Fibroblast of lung (primary cell): ENCODE measurements around the gene HCAR2. TPM values are rescaled to one million over a fixed set of nuclear protein-coding genes. Genes with fewer than 3 reads are reported as not detected.
"Not testable (repeated sequence)": the region's sequence is repeated elsewhere in the genome, so short reads cannot be mapped to it uniquely, and the experiment has no call there.

Source experiments
- DNase-seq, 2 donors: peaks; one replicate each; pipeline versions ENCODE4 v3.0.0 to v3.0.0-alpha.2; 2010; ENCODE audit warnings: low read depth in 2 of 2
- H2AFZ ChIP-seq: 2 replicates; pipeline ENCODE4 v1.5.1; 2012; ENCODE audit warnings: low read length, control low read depth, inconsistent platforms
- H3K27ac ChIP-seq: 2 replicates; pipeline ENCODE4 v1.5.1; 2011; ENCODE audit warnings: low read length, control low read depth; ENCODE audit not compliant: insufficient read depth
- H3K27me3 ChIP-seq: 2 replicates; pipeline ENCODE4 v1.5.1; 2011; ENCODE audit warnings: mild to moderate bottlenecking, low read length; ENCODE audit not compliant: control insufficient read depth, insufficient read depth
- H3K36me3 ChIP-seq: 2 replicates; pipeline ENCODE4 v1.5.1; 2011; ENCODE audit warnings: low read length; ENCODE audit not compliant: control insufficient read depth, insufficient read depth
- H3K4me1 ChIP-seq: 2 replicates; pipeline ENCODE4 v1.5.1; 2011; ENCODE audit warnings: low read length; ENCODE audit not compliant: control insufficient read depth, insufficient read depth; ENCODE audit errors: extremely low read depth
- H3K4me2 ChIP-seq: 2 replicates; pipeline ENCODE4 v1.5.1; 2011; ENCODE audit warnings: low read length, control low read depth; ENCODE audit not compliant: insufficient read depth; ENCODE audit errors: extremely low read depth
- H3K4me3 ChIP-seq, 4 experiments: fragments of 200-600 bp in 1 of 4; sonication (generic) in 1 of 4; replicated peaks in 1 of 4; 2 replicates each; pipeline ENCODE4 v1.5.1; 2011 to 2016; ENCODE audit warnings: low read length in 4 of 4, low read depth in 3 of 4, mild to moderate bottlenecking in 3 of 4, control low read depth in 2 of 4, inconsistent platforms in 1 of 4, mixed read lengths in 1 of 4; ENCODE audit not compliant: insufficient read depth in 1 of 4; ENCODE audit errors: control extremely low read depth in 1 of 4
- H3K79me2 ChIP-seq: 2 replicates; pipeline ENCODE4 v1.5.1; 2012; ENCODE audit warnings: mild to moderate bottlenecking, low read length, inconsistent platforms; ENCODE audit not compliant: control insufficient read depth, insufficient read depth
- H3K9ac ChIP-seq: 2 replicates; pipeline ENCODE4 v1.5.1; 2011; ENCODE audit warnings: mild to moderate bottlenecking, low read length, control low read depth; ENCODE audit not compliant: insufficient read depth
- H3K9me3 ChIP-seq: 2 replicates; pipeline ENCODE4 v1.5.1; 2012; ENCODE audit warnings: low read depth, low read length; ENCODE audit not compliant: control insufficient read depth, insufficient read depth
- H4K20me1 ChIP-seq: 2 replicates; pipeline ENCODE4 v1.5.1; 2011; ENCODE audit warnings: low read length; ENCODE audit not compliant: control insufficient read depth, insufficient read depth; ENCODE audit errors: extremely low read depth
- EZH2 ChIP-seq: IDR thresholded peaks from 2 replicates; pipeline ENCODE4 v1.5.1; 2012; ENCODE audit warnings: low read length, control low read depth, mild to moderate bottlenecking; ENCODE audit errors: missing control alignments
- polyA plus RNA-seq, 2 donors: library from polyadenylated mRNA; depleted of rRNA in 1 of 2; stranded (reverse) in 1 of 2; unstranded in 1 of 2; fragments of >200 nt; gene quantifications; 2 replicates each; pipeline ENCODE4 v1.2.1, GENCODE V29; 2011 to 2012; ENCODE audit warnings: missing spikeins in 1 of 2
- total RNA-seq: library from RNA; depleted of rRNA; stranded (reverse); fragments of >200 nt; gene quantifications from 2 replicates; pipeline ENCODE4 v1.2.1, GENCODE V29; 2014
- TF ChIP-seq, protein P1 (sequence below), 2 donors: IDR thresholded peaks in 1 of 2; conservative IDR thresholded peaks in 1 of 2; 1 replicate in 1 of 2; 2 replicates in 1 of 2; pipeline ENCODE4 v1.5.1; 2011 to 2012; ENCODE audit warnings: low read length in 2 of 2, control low read depth in 1 of 2, inconsistent platforms in 1 of 2, low read depth in 1 of 2, mild to moderate bottlenecking in 1 of 2

The HCAR2 gene
- total and polyA plus RNA-seq, 2 donors (not counting 1 experiment from before 2014, with no cell fraction given): under 0.01 TPM; not detected in 1

DNA sequence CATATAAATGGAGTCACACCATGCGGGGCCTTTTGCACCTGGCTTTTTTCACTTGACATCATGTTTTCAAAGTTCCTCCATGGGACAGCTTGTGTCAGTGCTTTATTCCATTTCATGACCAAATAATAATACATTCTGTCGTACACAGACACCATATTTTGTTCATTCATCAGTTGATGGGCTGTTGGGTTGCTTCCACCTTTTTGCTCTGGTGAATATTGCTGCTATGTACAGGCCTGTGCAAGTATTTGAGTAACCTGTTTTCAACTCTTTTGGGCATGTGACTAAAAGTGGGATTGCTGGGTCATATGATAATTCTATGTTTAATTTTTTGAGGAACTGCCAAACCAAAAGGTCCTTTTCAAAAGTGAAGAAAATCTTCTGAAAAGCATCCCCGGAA is 46.9 kb downstream of the HCAR2 start:
- Histone ChIP-seq H3K9me3 (no peaks in the 10 kb centered on the region), H3K27me3 (no peaks in the 10 kb centered on the region), H3K9ac (no peak overlapping the region), H3K4me2 (no peak overlapping the region), H2AFZ (no peak overlapping the region), H3K4me3 (no peak overlapping the region), H3K36me3 (no peaks in the 10 kb centered on the region), H3K79me2 (no peaks in the 10 kb centered on the region), H3K4me1 (no peaks in the 10 kb centered on the region), H4K20me1 (no peaks in the 10 kb centered on the region), H3K27ac (no peak overlapping the region)
- TF ChIP-seq, protein P1, sequence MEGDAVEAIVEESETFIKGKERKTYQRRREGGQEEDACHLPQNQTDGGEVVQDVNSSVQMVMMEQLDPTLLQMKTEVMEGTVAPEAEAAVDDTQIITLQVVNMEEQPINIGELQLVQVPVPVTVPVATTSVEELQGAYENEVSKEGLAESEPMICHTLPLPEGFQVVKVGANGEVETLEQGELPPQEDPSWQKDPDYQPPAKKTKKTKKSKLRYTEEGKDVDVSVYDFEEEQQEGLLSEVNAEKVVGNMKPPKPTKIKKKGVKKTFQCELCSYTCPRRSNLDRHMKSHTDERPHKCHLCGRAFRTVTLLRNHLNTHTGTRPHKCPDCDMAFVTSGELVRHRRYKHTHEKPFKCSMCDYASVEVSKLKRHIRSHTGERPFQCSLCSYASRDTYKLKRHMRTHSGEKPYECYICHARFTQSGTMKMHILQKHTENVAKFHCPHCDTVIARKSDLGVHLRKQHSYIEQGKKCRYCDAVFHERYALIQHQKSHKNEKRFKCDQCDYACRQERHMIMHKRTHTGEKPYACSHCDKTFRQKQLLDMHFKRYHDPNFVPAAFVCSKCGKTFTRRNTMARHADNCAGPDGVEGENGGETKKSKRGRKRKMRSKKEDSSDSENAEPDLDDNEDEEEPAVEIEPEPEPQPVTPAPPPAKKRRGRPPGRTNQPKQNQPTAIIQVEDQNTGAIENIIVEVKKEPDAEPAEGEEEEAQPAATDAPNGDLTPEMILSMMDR (conservative IDR thresholded peaks at IDR 0.05 in 1 of 2, IDR thresholded peaks at IDR 0.05 in 1 of 2; ENCODE audit: low read depth in 1 of 2, low read length in 2 of 2): no peak
- no peak for TF ChIP-seq EZH2
- no peak for DNase-seq

DNA sequence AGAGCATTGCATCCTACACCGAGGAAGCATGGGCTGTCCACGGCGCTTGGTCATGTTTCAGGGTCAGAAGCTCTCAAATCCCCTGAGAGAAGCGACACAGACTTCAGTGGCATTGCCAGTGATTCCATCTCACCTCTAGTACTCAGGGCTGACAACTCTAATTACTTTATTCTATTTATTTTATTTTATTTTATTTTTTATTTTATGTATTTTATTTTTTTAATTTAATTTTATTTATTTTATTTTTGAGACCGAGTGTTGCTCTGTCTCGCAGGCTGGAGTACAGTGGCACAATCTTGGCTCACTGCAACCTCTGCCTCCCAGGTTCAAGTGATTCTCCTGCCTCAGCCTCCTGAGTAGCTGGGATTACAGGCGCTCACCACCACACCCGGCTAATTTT is 49.9 kb downstream of the HCAR2 start:
- not testable (repeated sequence) for H3K36me3 ChIP-seq, H3K27ac ChIP-seq, H4K20me1 ChIP-seq, H3K9ac ChIP-seq, H3K27me3 ChIP-seq, H3K79me2 ChIP-seq, H2AFZ ChIP-seq, DNase-seq, H3K4me2 ChIP-seq, H3K9me3 ChIP-seq, H3K4me1 ChIP-seq, H3K4me3 ChIP-seq

DNA sequence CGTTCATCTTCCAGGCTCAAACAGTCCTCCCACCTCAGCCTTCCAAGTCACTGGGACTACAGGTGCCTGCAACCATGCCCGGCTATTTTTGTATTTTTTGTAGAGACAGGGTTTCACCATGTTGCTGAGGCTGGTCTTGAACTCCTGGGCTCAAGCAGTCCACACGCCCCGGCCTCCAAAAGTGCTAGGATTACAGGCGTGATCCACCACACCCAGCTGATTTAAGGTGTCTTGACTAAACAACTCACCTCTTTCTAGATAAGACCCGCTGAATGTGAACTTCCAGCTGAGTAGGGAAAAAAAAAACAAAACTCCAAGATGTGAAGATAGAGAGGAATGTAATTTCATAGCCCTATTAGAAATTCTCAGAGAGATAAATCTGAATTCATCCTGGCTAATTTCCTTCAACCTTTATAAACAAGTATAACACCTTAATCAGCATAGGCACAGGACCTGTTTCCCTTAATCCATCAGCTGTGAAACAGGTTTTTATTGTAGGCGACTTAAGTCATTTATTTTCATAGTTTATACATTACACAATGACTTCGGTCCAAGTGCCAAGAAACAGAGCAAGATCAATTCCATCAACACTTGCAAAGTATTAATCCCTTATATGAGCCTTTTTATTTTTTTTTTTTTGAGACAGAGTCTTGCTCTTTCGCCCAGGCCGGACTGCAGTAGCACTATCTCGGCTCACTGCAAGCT is 51.5 kb downstream of the HCAR2 start:
- peak in 1 of 2 donors; percentile 10 for DNase-seq
- Histone ChIP-seq H3K4me1 (no peaks in the 10 kb centered on the region), H2AFZ (no peak overlapping the region), H4K20me1 (no peaks in the 10 kb centered on the region), H3K27ac (no peak overlapping the region), H3K36me3 (no peaks in the 10 kb centered on the region), H3K9ac (no peak overlapping the region), H3K79me2 (no peaks in the 10 kb centered on the region), H3K27me3 (no peaks in the 10 kb centered on the region), H3K4me3 (no peak overlapping the region), H3K9me3 (no peaks in the 10 kb centered on the region), H3K4me2 (no peak overlapping the region)
- TF ChIP-seq, protein P1 (conservative IDR thresholded peaks at IDR 0.05 in 1 of 2, IDR thresholded peaks at IDR 0.05 in 1 of 2; ENCODE audit: low read depth in 1 of 2, low read length in 2 of 2): no peak
- TF ChIP-seq EZH2: no peak

Other genes starting within 250 kb of the HCAR2 start
- 20.5 and 23.8 TPM in 2 replicates for gene ZCCHC8, start 202.4 kb downstream of the HCAR2 start, total RNA-seq
- gene ZCCHC8, start 202.4 kb downstream of the HCAR2 start, polyA plus RNA-seq: 10.9 and 11.6 TPM in 2 replicates
- 37.5 and 49.0 TPM in 2 replicates for gene RSRC2, start 176.4 kb downstream of the HCAR2 start, total RNA-seq
- 41.8 and 56.6 TPM in 2 replicates for gene RSRC2, start 176.4 kb downstream of the HCAR2 start, polyA plus RNA-seq
- gene KNTC1, start 176.1 kb downstream of the HCAR2 start, total RNA-seq: 8.0 and 14.4 TPM in 2 replicates
- gene KNTC1, start 176.1 kb downstream of the HCAR2 start, polyA plus RNA-seq: 11.0 and 21.0 TPM in 2 replicates
- gene HCAR3, start 13.5 kb upstream of the HCAR2 start, total RNA-seq: under 0.01 TPM in 1 of 2 replicates, not detected in the other
- gene HCAR3, start 13.5 kb upstream of the HCAR2 start, polyA plus RNA-seq: not detected in 2 replicates
- 0.51 and 1.5 TPM in 2 replicates for gene HCAR1, start 27.5 kb upstream of the HCAR2 start, total RNA-seq
- 0.43 and 1.1 TPM in 2 replicates for gene HCAR1, start 27.5 kb upstream of the HCAR2 start, polyA plus RNA-seq
- 30.8 and 40.6 TPM in 2 replicates for gene DENR, start 49.5 kb upstream of the HCAR2 start, total RNA-seq
- 46.5 and 49.1 TPM in 2 replicates for gene DENR, start 49.5 kb upstream of the HCAR2 start, polyA plus RNA-seq
- 1.2 and 1.3 TPM in 2 replicates for gene CCDC62, start 71.2 kb upstream of the HCAR2 start, total RNA-seq
- 0.06 TPM in 2 replicates for gene CCDC62, start 71.2 kb upstream of the HCAR2 start, polyA plus RNA-seq
- 10.0 and 21.3 TPM in 2 replicates for gene HIP1R, start 132.1 kb upstream of the HCAR2 start, total RNA-seq
- 3.4 and 5.5 TPM in 2 replicates for gene HIP1R, start 132.1 kb upstream of the HCAR2 start, polyA plus RNA-seq
- gene VPS37B, start 192.8 kb upstream of the HCAR2 start, total RNA-seq: 7.7 and 10.7 TPM in 2 replicates
- 25.6 and 34.4 TPM in 2 replicates for gene VPS37B, start 192.8 kb upstream of the HCAR2 start, polyA plus RNA-seq